NCI-H526 treated with DMSO at 0.1 percent for 48 hours (cell line): ENCODE data around the gene EFCAB8.
"Not testable (repeated sequence)": the region's sequence is repeated elsewhere in the genome, so short reads cannot be mapped to it uniquely, and the experiment has no call there.

ENCODE experiments used
- DNase-seq: peaks from one replicate; lab custom pipeline; 2025; lab: John Stamatoyannopoulos, UW

Gene EFCAB8

GRCh38 chr20:32888636-32889035 is 29.9 kb downstream of the EFCAB8 start:
- DNase-seq, result no peak

GRCh38 chr20:32889281-32889680 is 30.6 kb downstream of the EFCAB8 start:
- DNase-seq, result no peak

- no peak for DNase-seq
These were observed 32.8 kb downstream of the EFCAB8 start for GRCh38 chr20:32891491-32891890.

- no peak for DNase-seq
These were observed 33.4 kb downstream of the EFCAB8 start for GRCh38 chr20:32891926-32892660.

- no peak for DNase-seq
These were observed 34.7 kb downstream of the EFCAB8 start for GRCh38 chr20:32893263-32894025.

- DNase-seq, result no peak
These were observed 35.3 kb downstream of the EFCAB8 start for GRCh38 chr20:32894026-32894483.

GRCh38 chr20:32894711-32895355 is 36.1 kb downstream of the EFCAB8 start:
- DNase-seq, result no peak

GRCh38 chr20:32896521-32897280 is 38.0 kb downstream of the EFCAB8 start:
- no peak for DNase-seq

- DNase-seq, result peak; percentile 81
These were observed 40.0 kb downstream of the EFCAB8 start for GRCh38 chr20:32898729-32899128.

- peak; percentile 37 for DNase-seq
These were observed 44.0 kb downstream of the EFCAB8 start for GRCh38 chr20:32902456-32903420.

- no peak for DNase-seq
These were observed 45.0 kb downstream of the EFCAB8 start for GRCh38 chr20:32903666-32904175.

- not testable (repeated sequence) for DNase-seq
These were observed 46.0 kb downstream of the EFCAB8 start for GRCh38 chr20:32904678-32905077.

- no peak for DNase-seq
These were observed 47.5 kb downstream of the EFCAB8 start for GRCh38 chr20:32906200-32906599.

GRCh38 chr20:32906871-32907495 is 48.3 kb downstream of the EFCAB8 start:
- DNase-seq, result no peak

GRCh38 chr20:32907886-32908285 is 49.2 kb downstream of the EFCAB8 start:
- DNase-seq, result no peak

- DNase-seq, result no peak
These were observed 49.9 kb downstream of the EFCAB8 start for GRCh38 chr20:32908334-32909292.

GRCh38 chr20:32909451-32909850 is 50.7 kb downstream of the EFCAB8 start:
- DNase-seq, result no peak

- no peak for DNase-seq
These were observed 51.3 kb downstream of the EFCAB8 start for GRCh38 chr20:32909896-32910571.
